H9 (cell line): Measurements from ENCODE around the gene REXO4. TPM values are rescaled to one million over a fixed set of nuclear protein-coding genes. Genes with fewer than 3 reads are reported as not detected.
A peak's percentile ranks its signal among the peaks of the same experiment; 100 is the strongest.

Experiments used
- DNase-seq: peaks from one replicate; pipeline ENCODE4 v3.0.0-alpha.2; 2017
- H2AFZ ChIP-seq: one replicate; pipeline ENCODE4 v1.6.1; 2013; ENCODE audit warnings: mild to moderate bottlenecking, low read length, control low read depth, moderate library complexity
- H2AK5ac ChIP-seq: 2 replicates; pipeline ENCODE4 v1.6.1; 2013; ENCODE audit warnings: low read length, control low read depth, mixed read lengths; ENCODE audit not compliant: insufficient read length
- H2BK120ac ChIP-seq: one replicate; pipeline ENCODE4 v1.6.1; 2013; ENCODE audit warnings: low read depth, mild to moderate bottlenecking, low read length, control low read depth, inconsistent platforms; ENCODE audit not compliant: poor library complexity, severe bottlenecking
- H2BK12ac ChIP-seq: 2 replicates; pipeline ENCODE4 v1.6.1; 2013; ENCODE audit warnings: low read length, control low read depth, mixed read lengths, low read depth; ENCODE audit not compliant: insufficient read length
- H2BK15ac ChIP-seq: 2 replicates; pipeline ENCODE4 v1.6.1; 2013; ENCODE audit warnings: low read depth, low read length, control low read depth
- H2BK20ac ChIP-seq: one replicate; pipeline ENCODE4 v1.6.1; 2013; ENCODE audit warnings: low read depth, mild to moderate bottlenecking, low read length, control low read depth, inconsistent platforms; ENCODE audit not compliant: poor library complexity, severe bottlenecking
- H2BK5ac ChIP-seq: 2 replicates; pipeline ENCODE4 v1.6.1; 2013; ENCODE audit warnings: low read length, control low read depth, mixed read lengths; ENCODE audit not compliant: insufficient read length
- H3K14ac ChIP-seq: 2 replicates; pipeline ENCODE4 v1.6.1; 2013; ENCODE audit warnings: low read length, control low read depth; ENCODE audit not compliant: insufficient read depth
- H3K18ac ChIP-seq: 2 replicates; pipeline ENCODE4 v1.6.1; 2013; ENCODE audit warnings: low read depth, mild to moderate bottlenecking, mixed read lengths, low read length, control low read depth; ENCODE audit not compliant: insufficient read length
- H3K23ac ChIP-seq: 2 replicates; pipeline ENCODE4 v1.6.1; 2013; ENCODE audit warnings: low read length, control low read depth, mixed read lengths, low read depth; ENCODE audit not compliant: insufficient read length
- H3K23me2 ChIP-seq: 2 replicates; pipeline ENCODE4 v1.6.1; 2013; ENCODE audit warnings: low read depth, mild to moderate bottlenecking, mixed read lengths, low read length, control low read depth; ENCODE audit not compliant: insufficient read length, poor library complexity, severe bottlenecking
- H3K27ac ChIP-seq: 2 replicates; pipeline ENCODE4 v1.5.1; 2013; ENCODE audit warnings: low read length, control low read depth, mixed read lengths, low read depth; ENCODE audit not compliant: insufficient read length
- H3K27me3 ChIP-seq: 2 replicates; pipeline ENCODE4 v1.6.1; 2013; ENCODE audit warnings: low read length, control low read depth, inconsistent platforms; ENCODE audit not compliant: insufficient read depth
- H3K4ac ChIP-seq: 2 replicates; pipeline ENCODE4 v1.6.1; 2013; ENCODE audit warnings: low read depth, mild to moderate bottlenecking, control low read depth, inconsistent platforms, low read length, moderate library complexity
- H3K4me1 ChIP-seq: 2 replicates; pipeline ENCODE4 v1.6.1; 2013; ENCODE audit warnings: low read length, control low read depth, inconsistent platforms; ENCODE audit not compliant: insufficient read depth
- H3K4me2 ChIP-seq: 2 replicates; pipeline ENCODE4 v1.6.1; 2013; ENCODE audit warnings: low read length, control low read depth, mixed read lengths; ENCODE audit not compliant: insufficient read length, insufficient read depth
- H3K56ac ChIP-seq: 2 replicates; pipeline ENCODE4 v1.6.1; 2013; ENCODE audit warnings: low read depth, mild to moderate bottlenecking, mixed read lengths, low read length, control low read depth; ENCODE audit not compliant: insufficient read length
- H3K79me1 ChIP-seq: 2 replicates; pipeline ENCODE4 v1.6.1; 2013; ENCODE audit warnings: low read depth, mild to moderate bottlenecking, moderate library complexity, low read length, control low read depth, inconsistent platforms; ENCODE audit not compliant: insufficient read depth, poor library complexity, severe bottlenecking
- H3K79me2 ChIP-seq: 2 replicates; pipeline ENCODE4 v1.6.1; 2013; ENCODE audit warnings: low read length, control low read depth, inconsistent platforms; ENCODE audit not compliant: insufficient read depth
- H3K9ac ChIP-seq: 2 replicates; pipeline ENCODE4 v1.6.1; 2013; ENCODE audit warnings: low read length, control low read depth, mixed read lengths; ENCODE audit not compliant: insufficient read length; ENCODE audit errors: extremely low read depth
- H3K9me3 ChIP-seq: one replicate; pipeline ENCODE4 v1.6.1; 2013; ENCODE audit warnings: low read depth, low read length, inconsistent platforms; ENCODE audit not compliant: control insufficient read depth
- H3T11ph ChIP-seq: one replicate; pipeline ENCODE4 v1.6.1; 2013; ENCODE audit warnings: mild to moderate bottlenecking, low read length, control low read depth, inconsistent platforms
- H4K20me1 ChIP-seq: one replicate; pipeline ENCODE4 v1.6.1; 2013; ENCODE audit not compliant: control insufficient read depth, insufficient read length, insufficient read depth
- H4K5ac ChIP-seq: 2 replicates; pipeline ENCODE4 v1.6.1; 2013; ENCODE audit warnings: low read depth, mild to moderate bottlenecking, mixed read lengths, low read length, control low read depth; ENCODE audit not compliant: insufficient read length
- H4K8ac ChIP-seq: replicated peaks from 2 replicates; pipeline ENCODE4 v1.6.1; 2013; ENCODE audit warnings: low read length, control low read depth, mixed read lengths, low read depth; ENCODE audit not compliant: insufficient read length
- H4K91ac ChIP-seq: 2 replicates; pipeline ENCODE4 v1.6.1; 2013; ENCODE audit warnings: low read depth, mild to moderate bottlenecking, moderate library complexity, mixed read lengths, low read length, control low read depth; ENCODE audit not compliant: insufficient read length
- H3K27ac Mint-ChIP-seq, 3 experiments: 2 replicates in 2 of 3; 3 replicates in 1 of 3; pipeline ENCODE4 v1.8.0; 2020 to 2021; ENCODE audit warnings: mixed read lengths in 3 of 3, mild to moderate bottlenecking in 1 of 3, moderate library complexity in 1 of 3
- H3K27me3 Mint-ChIP-seq: 2 replicates; pipeline ENCODE4 v1.8.0; 2021; ENCODE audit warnings: low read depth, mild to moderate bottlenecking, moderate library complexity, mixed read lengths
- H3K36me3 Mint-ChIP-seq, 3 experiments: 2 replicates in 2 of 3; 3 replicates in 1 of 3; pipeline ENCODE4 v1.8.0; 2020 to 2021; ENCODE audit warnings: low read depth in 3 of 3, mixed read lengths in 3 of 3; ENCODE audit not compliant: insufficient read depth in 1 of 3
- H3K4me1 Mint-ChIP-seq, 2 experiments: 2 replicates each; pipeline ENCODE4 v1.8.0; 2020; ENCODE audit warnings: mixed read lengths in 2 of 2
- H3K4me3 Mint-ChIP-seq, 2 experiments: 2 replicates in 1 of 2; 3 replicates in 1 of 2; pipeline ENCODE4 v1.8.0; 2020 to 2021; ENCODE audit warnings: mild to moderate bottlenecking in 2 of 2, mixed read lengths in 2 of 2, moderate library complexity in 1 of 2
- H3K9me3 Mint-ChIP-seq, 2 experiments: 2 replicates in 1 of 2; 3 replicates in 1 of 2; pipeline ENCODE4 v1.8.0; 2020; ENCODE audit warnings: mild to moderate bottlenecking in 2 of 2, mixed read lengths in 2 of 2, moderate library complexity in 1 of 2
- WGBS: extraction: QIAGEN DNeasy Blood & Tissue Kit; methylation state at CpG from one replicate; pipeline ENCODE4 v1.1.7; 2013; ENCODE audit warnings: missing lambda C conversion rate, low lambda C conversion rate, mixed read lengths; ENCODE audit not compliant: insufficient read length; ENCODE audit errors: extremely low coverage; 5-methylcytosine and 5-hydroxymethylcytosine counted together
- total RNA-seq: library from RNA; stranded (reverse); gene quantifications from 2 replicates; pipeline ENCODE4 v1.2.1, GENCODE V29; 2021
- TF ChIP-seq, protein P1 (sequence below): fragments of 200-600 bp; sonication (generic); conservative IDR thresholded peaks from 3 replicates; pipeline ENCODE4 v1.8.0; 2021; ENCODE audit warnings: antibody characterized with exemption, mild to moderate bottlenecking

Gene REXO4
- total RNA-seq, 1 experiment from 2014 or later = 35.2 TPM

DNA sequence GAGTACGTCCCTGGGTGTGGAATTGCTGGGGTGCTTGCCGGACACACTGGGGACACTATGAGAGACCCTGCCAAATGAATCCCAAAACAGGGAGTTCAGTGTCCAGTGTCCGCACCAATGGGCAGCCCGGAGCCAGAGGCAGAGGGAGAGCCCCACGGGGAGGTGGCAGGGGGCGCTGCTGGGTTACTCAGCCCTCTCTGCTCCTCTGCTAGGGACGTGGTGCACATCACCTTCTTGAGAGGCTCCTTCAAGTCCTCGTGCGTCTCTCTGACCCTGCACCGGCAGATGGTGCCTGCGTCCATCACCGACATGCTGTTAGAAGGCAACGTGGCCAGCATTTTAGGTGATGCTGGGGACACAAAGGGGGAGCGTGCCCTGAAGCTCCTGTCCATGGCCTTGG, 20.9 kb downstream of the REXO4 start:
- Histone ChIP-seq H3K4ac (no peak overlapping the region), H4K20me1 (no peaks in the 10 kb centered on the region), H3K27ac (no peak overlapping the region), H3K79me2 (no peaks in the 10 kb centered on the region), H3K18ac (no peak overlapping the region), H3K9me3 (no peaks in the 10 kb centered on the region), H3K4me2 (no peak overlapping the region), H3K79me1 (no peaks in the 10 kb centered on the region), H3K4me1 (no peaks in the 10 kb centered on the region), H4K8ac (no peak overlapping the region), H2BK120ac (no peak overlapping the region), H4K91ac (no peak overlapping the region), H2AFZ (no peak overlapping the region), H3K9ac (no peak overlapping the region), H2BK12ac (no peak overlapping the region), H2AK5ac (no peak overlapping the region), H2BK20ac (no peak overlapping the region), H3K23ac (no peak overlapping the region), H2BK15ac (no peak overlapping the region), H4K5ac (no peak overlapping the region), H2BK5ac (no peak overlapping the region), H3K56ac (no peak overlapping the region), H3T11ph (no peak overlapping the region), H3K27me3 (no peaks in the 10 kb centered on the region), H3K14ac (no peak overlapping the region), H3K23me2 (no peaks in the 10 kb centered on the region)
- DNase-seq = peak; percentile 86
- TF ChIP-seq, protein P1, sequence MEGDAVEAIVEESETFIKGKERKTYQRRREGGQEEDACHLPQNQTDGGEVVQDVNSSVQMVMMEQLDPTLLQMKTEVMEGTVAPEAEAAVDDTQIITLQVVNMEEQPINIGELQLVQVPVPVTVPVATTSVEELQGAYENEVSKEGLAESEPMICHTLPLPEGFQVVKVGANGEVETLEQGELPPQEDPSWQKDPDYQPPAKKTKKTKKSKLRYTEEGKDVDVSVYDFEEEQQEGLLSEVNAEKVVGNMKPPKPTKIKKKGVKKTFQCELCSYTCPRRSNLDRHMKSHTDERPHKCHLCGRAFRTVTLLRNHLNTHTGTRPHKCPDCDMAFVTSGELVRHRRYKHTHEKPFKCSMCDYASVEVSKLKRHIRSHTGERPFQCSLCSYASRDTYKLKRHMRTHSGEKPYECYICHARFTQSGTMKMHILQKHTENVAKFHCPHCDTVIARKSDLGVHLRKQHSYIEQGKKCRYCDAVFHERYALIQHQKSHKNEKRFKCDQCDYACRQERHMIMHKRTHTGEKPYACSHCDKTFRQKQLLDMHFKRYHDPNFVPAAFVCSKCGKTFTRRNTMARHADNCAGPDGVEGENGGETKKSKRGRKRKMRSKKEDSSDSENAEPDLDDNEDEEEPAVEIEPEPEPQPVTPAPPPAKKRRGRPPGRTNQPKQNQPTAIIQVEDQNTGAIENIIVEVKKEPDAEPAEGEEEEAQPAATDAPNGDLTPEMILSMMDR = peak; percentile 74
- peaks cover 0 to 3% of the 10 kb centered on the region in 2 experiments; a peak in 1 of 4 replicates for H3K4me1 Mint-ChIP-seq
- no CpG with 5 or more reads among the region's 14 CpGs for WGBS
- H3K4me3 Mint-ChIP-seq = no peak overlapping the region
- H3K27ac Mint-ChIP-seq = no peak overlapping the region; a peak in 1 of 7 replicates
- no peaks in the 10 kb centered on the region; a peak in 1 of 7 replicates for H3K36me3 Mint-ChIP-seq
- peaks cover 0 to 4% of the 10 kb centered on the region in 2 experiments; a peak in 1 of 5 replicates for H3K9me3 Mint-ChIP-seq
- peaks cover 24% of the 10 kb centered on the region for H3K27me3 Mint-ChIP-seq
